ENCODE measurements around the gene ZBTB16.

Gene ZBTB16

GRCh38 chr11:114271316-114271715 is 211.8 kb downstream of the ZBTB16 start:
- TF ChIP-seq CTCF (IDR thresholded peaks at IDR 0.05; ENCODE audit: insufficient read depth, missing control alignments), result no peak
- FAIRE-seq, result no peak
- no peak for DNase-seq (ENCODE audit: insufficient read length, low spot score)

GRCh38 chr11:114272311-114272710 is 212.8 kb downstream of the ZBTB16 start:
- DNase-seq (ENCODE audit: insufficient read length, low spot score), result no peak
- no peak for FAIRE-seq

GRCh38 chr11:114273071-114273470 is 213.6 kb downstream of the ZBTB16 start:
- DNase-seq (ENCODE audit: insufficient read length, low spot score), result no peak
- TF ChIP-seq CTCF (IDR thresholded peaks at IDR 0.05; ENCODE audit: insufficient read depth, missing control alignments), result no peak

More at GRCh38 chr11:114272311-114272710, 212.8 kb downstream of the ZBTB16 start:
- no peak for TF ChIP-seq CTCF (IDR thresholded peaks at IDR 0.05; ENCODE audit: insufficient read depth, missing control alignments)

GRCh38 chr11:114273890-114274635 is 214.6 kb downstream of the ZBTB16 start:
- DNase-seq (ENCODE audit: insufficient read length, low spot score) (no peak), FAIRE-seq (no peak)
- no peak for TF ChIP-seq CTCF (IDR thresholded peaks at IDR 0.05; ENCODE audit: insufficient read depth, missing control alignments)

More at GRCh38 chr11:114273071-114273470, 213.6 kb downstream of the ZBTB16 start:
- no peak for FAIRE-seq

GRCh38 chr11:114274637-114275036 is 215.1 kb downstream of the ZBTB16 start:
- FAIRE-seq (no peak), DNase-seq (ENCODE audit: insufficient read length, low spot score) (no peak)
- no peak for TF ChIP-seq CTCF (IDR thresholded peaks at IDR 0.05; ENCODE audit: insufficient read depth, missing control alignments)

- no peak for TF ChIP-seq CTCF (IDR thresholded peaks at IDR 0.05; ENCODE audit: insufficient read depth, missing control alignments)
- DNase-seq (ENCODE audit: insufficient read length, low spot score), result no peak
- FAIRE-seq, result no peak
These were observed 215.8 kb downstream of the ZBTB16 start for GRCh38 chr11:114275280-114275679.

GRCh38 chr11:114276077-114276476 is 216.6 kb downstream of the ZBTB16 start:
- TF ChIP-seq CTCF (IDR thresholded peaks at IDR 0.05; ENCODE audit: insufficient read depth, missing control alignments), result no peak
- FAIRE-seq (no peak), DNase-seq (ENCODE audit: insufficient read length, low spot score) (no peak)

Data from D721Med (cell line).